K562 (cell line): ENCODE data around the gene ATP6V0C. TPM values are rescaled to one million over a fixed set of nuclear protein-coding genes. Genes with fewer than 3 reads are reported as not detected.
A peak's percentile ranks its signal among the peaks of the same experiment; 100 is the strongest.

ENCODE experiments used
- ATAC-seq: fragments of 200-7000 bp; cut with Tn5 transposase; 3 replicates; pipeline ENCODE4 v1.9.1; 2020; ENCODE audit warnings: moderate library complexity
- BruUV-seq: library from RNA; stranded (reverse); fragments of 400-500 nt; replicated peaks from 2 replicates; lab custom pipeline; 2021; lab: Mats Ljungman, UMichigan
- CTCF ChIA-PET: fragments of 300-600 bp; formaldehyde crosslinking; extraction: SDS; loops from one replicate; lab custom pipeline; 2021; ENCODE audit warnings: low intra/inter-chr PET ratio; lab: Yijun Ruan, JAX
- POLR2A ChIA-PET: fragments of 300-600, 350-650 bp; sonication (Branson Sonifier 250); formaldehyde crosslinking; extraction: SDS; loops from one replicate; lab custom pipeline; 2021; ENCODE audit warnings: antibody characterized with exemption, inconsistent platforms; lab: Yijun Ruan, JAX
- DNase-seq, 4 experiments: peaks; one replicate each; pipeline versions ENCODE4 v3.0.0 to v3.0.0-alpha.2; 2011 to 2018; ENCODE audit warnings: low spot score in 3 of 4, mixed read lengths in 3 of 4; ENCODE audit errors: extremely low read depth in 1 of 4
- FAIRE-seq: peaks from 2 replicates; lab custom pipeline; 2011; peaks lifted over from hg19 to GRCh38; lab: Jason Lieb, UNC
- H2AFZ ChIP-seq: 2 replicates; pipeline ENCODE4 v1.6.0; 2011; ENCODE audit warnings: low read depth, low read length, control low read depth, inconsistent platforms
- H3K27ac ChIP-seq: fragments of 200-600 bp; 3 replicates; pipeline ENCODE4 v1.8.0; 2011; ENCODE audit warnings: low read depth, mild to moderate bottlenecking, control low read depth, inconsistent platforms, low read length, moderate library complexity, mixed read lengths; ENCODE audit errors: extremely low read depth
- H3K27me3 ChIP-seq, 2 experiments: fragments of 300-600 bp in 1 of 2; 2 replicates in 1 of 2; 3 replicates in 1 of 2; pipeline versions ENCODE4 v1.6.0 to v1.8.0; 2011; ENCODE audit warnings: inconsistent platforms in 2 of 2, low read length in 2 of 2, mild to moderate bottlenecking in 1 of 2, mixed read lengths in 1 of 2, moderate library complexity in 1 of 2; ENCODE audit not compliant: control insufficient read depth in 2 of 2, insufficient read depth in 2 of 2
- H3K36me3 ChIP-seq: fragments of 300-600 bp; 3 replicates; pipeline ENCODE4 v1.8.0; 2011; ENCODE audit warnings: mild to moderate bottlenecking, low read length, inconsistent platforms; ENCODE audit not compliant: control insufficient read depth, insufficient read depth
- H3K4me1 ChIP-seq, 2 experiments: fragments of 200-600 bp in 1 of 2; replicated peaks in 1 of 2; 2 replicates in 1 of 2; 3 replicates in 1 of 2; pipeline versions ENCODE4 v1.5.1 to v1.8.0; 2011; ENCODE audit warnings: inconsistent platforms in 2 of 2, low read length in 2 of 2, mild to moderate bottlenecking in 1 of 2, mixed read lengths in 1 of 2, moderate library complexity in 1 of 2; ENCODE audit not compliant: control insufficient read depth in 2 of 2, insufficient read depth in 2 of 2
- H3K4me2 ChIP-seq: 2 replicates; pipeline ENCODE4 v1.6.1; 2011; ENCODE audit warnings: low read length, control low read depth, inconsistent platforms, mixed read lengths; ENCODE audit not compliant: insufficient read depth
- H3K4me3 ChIP-seq: fragments of 200-600 bp; sonication (generic), shearing (Covaris generic); 2 replicates; pipeline ENCODE4 v1.5.1; 2016; ENCODE audit warnings: control low read depth, inconsistent platforms
- H3K79me2 ChIP-seq: fragments of 200-600 bp; 3 replicates; pipeline ENCODE4 v1.8.0; 2011; ENCODE audit warnings: low read length, inconsistent platforms; ENCODE audit not compliant: control insufficient read depth, insufficient read depth
- H3K9ac ChIP-seq, 2 experiments: 2 replicates each; pipeline versions ENCODE4 v1.6.0 to v1.6.1; 2011; ENCODE audit warnings: low read depth in 2 of 2, low read length in 2 of 2, control low read depth in 1 of 2, inconsistent platforms in 1 of 2, mild to moderate bottlenecking in 1 of 2, mixed read lengths in 1 of 2; ENCODE audit not compliant: insufficient read depth in 1 of 2
- H3K9me1 ChIP-seq: one replicate; pipeline ENCODE4 v1.6.0; 2011; ENCODE audit warnings: inconsistent platforms, mild to moderate bottlenecking, low read length, moderate library complexity; ENCODE audit not compliant: control insufficient read depth, insufficient read depth
- H3K9me3 ChIP-seq: replicated peaks from 2 replicates; pipeline ENCODE4 v1.5.1; 2011; ENCODE audit warnings: low read depth, low read length, inconsistent platforms; ENCODE audit not compliant: control insufficient read depth, insufficient read depth
- H4K20me1 ChIP-seq: replicated peaks from 2 replicates; pipeline ENCODE4 v1.6.1; 2011; ENCODE audit warnings: low read length, inconsistent platforms, mixed read lengths; ENCODE audit not compliant: control insufficient read depth, insufficient read depth
- BRD9 ChIP-seq: fragments of 450-650 bp; IDR thresholded peaks from 2 replicates; pipeline ENCODE4 v1.6.1; 2018; ENCODE audit warnings: low read depth; ENCODE audit not compliant: partially characterized antibody
- CBFA2T3 ChIP-seq: fragments of 450-650 bp; IDR thresholded peaks from 2 replicates; pipeline ENCODE4 v1.6.1; 2017
- CCNT2 ChIP-seq: IDR thresholded peaks from 2 replicates; pipeline ENCODE4 v1.6.1; 2011; ENCODE audit warnings: borderline replicate concordance, low read depth, mild to moderate bottlenecking, moderate library complexity, mixed read lengths, low read length; ENCODE audit not compliant: insufficient read length; ENCODE audit errors: extremely low read depth
- E2F3 ChIP-seq: fragments of 250-450 bp; sonication (Bioruptor Pico); IDR thresholded peaks from 2 replicates; pipeline ENCODE4 v1.4.0; 2020; ENCODE audit warnings: mild to moderate bottlenecking
- HMGXB4 ChIP-seq: sonication (generic); formaldehyde crosslinking; IDR thresholded peaks from 2 replicates; pipeline ENCODE4 v1.8.1; 2023; ENCODE audit warnings: mild to moderate bottlenecking, missing genetic modification reagents
- JUND ChIP-seq, 2 experiments: IDR thresholded peaks; 2 replicates in 1 of 2; 3 replicates in 1 of 2; pipeline ENCODE4 v1.6.1; 2011; ENCODE audit warnings: borderline replicate concordance in 2 of 2, low read depth in 2 of 2, low read length in 2 of 2, improper control_type of control experiment in 1 of 2, missing biosample characterization in 1 of 2, missing genetic modification characterization in 1 of 2, missing genetic modification reagents in 1 of 2
- KDM1A ChIP-seq, 2 experiments: fragments of 450-650 bp; IDR thresholded peaks; 2 replicates each; pipeline ENCODE4 v1.6.1; 2016; ENCODE audit warnings: mild to moderate bottlenecking in 2 of 2
- MAZ ChIP-seq, 2 experiments: fragments of 450-650 bp in 1 of 2; sonication (generic) in 1 of 2; formaldehyde crosslinking; IDR thresholded peaks in 1 of 2; conservative IDR thresholded peaks in 1 of 2; 2 replicates each; pipeline versions ENCODE4 v1.4.0 to v1.5.0; 2020; ENCODE audit warnings: mild to moderate bottlenecking in 1 of 2, missing genetic modification reagents in 1 of 2
- MITF ChIP-seq: IDR thresholded peaks from 2 replicates; pipeline ENCODE4 v1.6.1; 2014; ENCODE audit warnings: antibody characterized with exemption
- NFYB ChIP-seq: IDR thresholded peaks from 2 replicates; pipeline ENCODE4 v1.6.1; 2011; ENCODE audit warnings: mild to moderate bottlenecking, moderate library complexity; ENCODE audit not compliant: insufficient read length; ENCODE audit errors: extremely low read depth
- PHB2 ChIP-seq: fragments of 450-650 bp; IDR thresholded peaks from 2 replicates; pipeline ENCODE4 v1.6.1; 2017; ENCODE audit warnings: low read depth
- PURB ChIP-seq: sonication (generic); formaldehyde crosslinking; IDR thresholded peaks from 2 replicates; pipeline ENCODE4 v1.9.0; 2021; ENCODE audit warnings: low read depth, mild to moderate bottlenecking, missing genetic modification reagents
- RNF2 ChIP-seq: sonication (generic); IDR thresholded peaks from 2 replicates; pipeline ENCODE4 v1.6.1; 2016
- SMARCA4 ChIP-seq: fragments of 450-650 bp; IDR thresholded peaks from 2 replicates; pipeline ENCODE4 v1.6.1; 2016
- ZKSCAN3 ChIP-seq: fragments of 250-450 bp; sonication (Bioruptor Pico); IDR thresholded peaks from 2 replicates; pipeline ENCODE4 v1.4.0; 2020
- ZNF778 ChIP-seq: fragments of 450-650 bp; formaldehyde crosslinking; IDR thresholded peaks from 2 replicates; pipeline ENCODE4 v1.4.0; 2020; ENCODE audit warnings: mild to moderate bottlenecking, moderate library complexity
- ZSCAN29 ChIP-seq: fragments of 450-650 bp; IDR thresholded peaks from 2 replicates; pipeline ENCODE4 v1.6.1; 2017
- WGBS: fragments of 100-300 bp; shearing (Covaris generic); methylation state at CpG from one replicate; pipeline ENCODE4 v1.1.6; 2016; ENCODE audit warnings: low coverage, mixed read lengths; ENCODE audit not compliant: insufficient coverage; ENCODE audit errors: missing lambda C conversion rate; 5-methylcytosine and 5-hydroxymethylcytosine counted together
- in situ Hi-C: fragments of 300-500 bp; cut with MboI; formaldehyde crosslinking; loops from 4 replicates; pipeline ENCODE4 v1.15.0; 2018; ENCODE audit warnings: inconsistent platforms, mixed read lengths
- intact Hi-C: fragments of 100-400 bp; cut with micrococcal nuclease; formaldehyde crosslinking; loops from 2 replicates; pipeline ENCODE4 v1.14.2; 2022
- polyA plus RNA-seq, 8 experiments: library from polyadenylated mRNA; depleted of rRNA in 4 of 8; stranded (reverse) in 5 of 8; unstranded in 3 of 8; fragments of >200 nt; fragmentation: Nextera tagmentation in 2 of 8; fragmentation: Illumina TruSeq in 1 of 8; extraction: Ambion mirVana in 2 of 8; extraction: Trizol in 1 of 8; gene quantifications; 2 replicates each; pipeline versions ENCODE4 v1.2.1 to v1.2.3, GENCODE V29; 2011 to 2014; ENCODE audit warnings: inconsistent platforms in 1 of 8, missing spikeins in 1 of 8
- total RNA-seq, 7 experiments: library from RNA; depleted of rRNA in 6 of 7; stranded (reverse); fragments of >200 nt in 6 of 7; fragmentation: Illumina TruSeq in 2 of 7; extraction: Trizol in 2 of 7; gene quantifications; 2 replicates each; pipeline versions ENCODE4 v1.2.1 to v1.2.3, GENCODE V29; 2011 to 2021; ENCODE audit warnings: low replicate concordance in 1 of 7
- TF ChIP-seq, protein P1 (sequence below): sonication (generic); formaldehyde crosslinking; IDR thresholded peaks from 2 replicates; pipeline ENCODE4 v1.8.1; 2023; ENCODE audit warnings: mild to moderate bottlenecking, missing genetic modification reagents

The ATP6V0C gene
- total and polyA plus RNA-seq, 9 of the 15 experiments (the other 6 are each of a cell fraction or from before 2014, with no cell fraction given): 2.9 to 228 (median 22.7) TPM

DNA sequence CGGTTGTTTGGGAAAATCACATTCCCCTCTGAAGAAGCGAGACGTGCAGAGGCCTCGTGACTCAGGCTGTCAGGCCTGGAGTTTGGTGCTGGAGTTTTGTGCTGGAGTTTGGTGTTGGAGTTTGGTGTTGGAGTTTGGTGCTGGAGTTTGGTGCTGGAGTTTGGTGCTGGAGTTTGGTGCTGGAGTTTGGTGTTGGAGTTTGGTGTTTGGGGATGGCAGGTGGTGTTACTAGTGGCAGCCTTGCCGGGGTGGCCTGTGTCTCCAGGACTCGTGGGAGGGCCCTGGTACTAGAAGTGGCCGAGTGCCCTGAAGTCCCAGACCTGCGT is 26.3 kb upstream of the ATP6V0C start:
- H4K20me1 ChIP-seq: peaks cover 5% of the 10 kb centered on the region; the same call in 1 of the 2 replicates
- no peak overlapping the region for H3K4me2 ChIP-seq
- no peaks in the 10 kb centered on the region for H3K9me3 ChIP-seq
- no peak overlapping the region for H3K4me3 ChIP-seq
- WGBS: 94% methylated on average over 8 of the region's 8 CpGs
- in situ Hi-C loops: no loop called here
- peaks cover 67% of the 10 kb centered on the region for H3K79me2 ChIP-seq
- intact Hi-C loops: no loop called here
- ATAC-seq (no peak), DNase-seq (no peak), FAIRE-seq (no peak)
- no TSS peak for BruUV-seq
- ChIA-PET CTCF (no interaction called here), POLR2A (interaction anchor here (0.6 to 2.4 kb wide), 2 partner anchors 8 to 14 kb away, joined by 3 to 8 read pairs; no protein-coding TSS in a partner anchor)
- H3K9me1 ChIP-seq: no peaks in the 10 kb centered on the region
- H3K27ac ChIP-seq: no peak overlapping the region
- no peaks in the 10 kb centered on the region for H3K27me3 ChIP-seq
- peaks cover 32% of the 10 kb centered on the region; the same call in 2 of the 3 replicates for H3K36me3 ChIP-seq
- H3K4me1 ChIP-seq: peaks cover 21 to 72% of the 10 kb centered on the region in 2 experiments
- H3K9ac ChIP-seq: peak overlapping the region in 1 of 2 experiments; percentile 72; a peak in 2 of 4 replicates
- no peak overlapping the region for H2AFZ ChIP-seq
- TF ChIP-seq HMGXB4: no peak
- no peak for TF ChIP-seq PURB (CRISPR knock-in tag)
- TF ChIP-seq MITF: no peak
- no peak for TF ChIP-seq E2F3 (CRISPR knock-in tag)
- TF ChIP-seq ZNF778 (CRISPR knock-in tag): no peak
- TF ChIP-seq RNF2: no peak
- TF ChIP-seq JUND (IDR thresholded peaks at IDR 0.05; ENCODE audit: borderline replicate concordance, low read depth, low read length): no peak
- no peak for TF ChIP-seq JUND (tag; IDR thresholded peaks at IDR 0.05; ENCODE audit: borderline replicate concordance, low read depth, low read length)
- TF ChIP-seq CBFA2T3: no peak
- TF ChIP-seq, protein P1, sequence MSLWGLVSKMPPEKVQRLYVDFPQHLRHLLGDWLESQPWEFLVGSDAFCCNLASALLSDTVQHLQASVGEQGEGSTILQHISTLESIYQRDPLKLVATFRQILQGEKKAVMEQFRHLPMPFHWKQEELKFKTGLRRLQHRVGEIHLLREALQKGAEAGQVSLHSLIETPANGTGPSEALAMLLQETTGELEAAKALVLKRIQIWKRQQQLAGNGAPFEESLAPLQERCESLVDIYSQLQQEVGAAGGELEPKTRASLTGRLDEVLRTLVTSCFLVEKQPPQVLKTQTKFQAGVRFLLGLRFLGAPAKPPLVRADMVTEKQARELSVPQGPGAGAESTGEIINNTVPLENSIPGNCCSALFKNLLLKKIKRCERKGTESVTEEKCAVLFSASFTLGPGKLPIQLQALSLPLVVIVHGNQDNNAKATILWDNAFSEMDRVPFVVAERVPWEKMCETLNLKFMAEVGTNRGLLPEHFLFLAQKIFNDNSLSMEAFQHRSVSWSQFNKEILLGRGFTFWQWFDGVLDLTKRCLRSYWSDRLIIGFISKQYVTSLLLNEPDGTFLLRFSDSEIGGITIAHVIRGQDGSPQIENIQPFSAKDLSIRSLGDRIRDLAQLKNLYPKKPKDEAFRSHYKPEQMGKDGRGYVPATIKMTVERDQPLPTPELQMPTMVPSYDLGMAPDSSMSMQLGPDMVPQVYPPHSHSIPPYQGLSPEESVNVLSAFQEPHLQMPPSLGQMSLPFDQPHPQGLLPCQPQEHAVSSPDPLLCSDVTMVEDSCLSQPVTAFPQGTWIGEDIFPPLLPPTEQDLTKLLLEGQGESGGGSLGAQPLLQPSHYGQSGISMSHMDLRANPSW (CRISPR knock-in tag): no peak
- TF ChIP-seq ZSCAN29: no peak
- TF ChIP-seq CCNT2: no peak
- TF ChIP-seq MAZ (CRISPR knock-in tag; conservative IDR thresholded peaks at IDR 0.05 in 1 of 2, IDR thresholded peaks at IDR 0.05 in 1 of 2): no peak
- no peak for TF ChIP-seq PHB2
- TF ChIP-seq SMARCA4: no peak
- TF ChIP-seq KDM1A (IDR thresholded peaks at IDR 0.05): no peak
- no peak for TF ChIP-seq ZKSCAN3 (CRISPR knock-in tag)
- TF ChIP-seq NFYB: no peak
- no peak for TF ChIP-seq BRD9
